GM21528 (cell line): ENCODE results near the gene VAMP2.
"Not testable (repeated sequence)": the region's sequence is repeated elsewhere in the genome, so short reads cannot be mapped to it uniquely, and the experiment has no call there.

Experiments
- ATAC-seq: cut with Tn5 transposase; IDR thresholded peaks from one replicate; pipeline ENCODE4 v1.9.1; 2021; ENCODE audit warnings: mild to moderate bottlenecking, moderate library complexity; ENCODE audit not compliant: unreplicated experiment, low FRiP score

VAMP2 gene

GRCh38 chr17:8176197-8176940 is 13.6 kb upstream of the VAMP2 start, which contains the start of gene TMEM107:
Gene TMEM107, minus strand, starts transcription at chr17:8176380. Its CDS starts 94 bp downstream, at chr17:8176286.
- ATAC-seq, result peak; percentile 38

DNA sequence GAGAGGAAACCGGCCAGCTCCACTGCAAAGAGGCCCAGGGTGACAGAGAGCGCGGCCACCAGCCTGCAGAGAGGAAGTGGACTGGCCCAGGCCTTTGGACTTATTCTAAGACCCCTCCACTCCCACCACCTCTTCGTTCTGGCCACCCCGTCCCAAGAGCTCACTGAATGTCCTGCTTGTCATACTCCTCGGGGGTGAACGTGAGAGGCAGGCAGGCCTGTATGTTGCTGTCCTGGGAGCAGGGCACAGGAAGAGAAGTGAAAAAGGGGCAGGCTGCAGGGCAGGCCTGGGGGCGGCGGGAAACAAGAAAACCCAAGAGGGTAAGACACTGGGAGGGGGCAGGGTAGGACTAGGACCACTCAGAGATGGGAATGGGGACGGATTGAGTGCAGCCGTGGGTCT is 13.0 kb upstream of the VAMP2 start:
- peak; percentile 6 for ATAC-seq

GRCh38 chr17:8173871-8174322 is 11.1 kb upstream of the VAMP2 start:
- ATAC-seq, result no peak

DNA sequence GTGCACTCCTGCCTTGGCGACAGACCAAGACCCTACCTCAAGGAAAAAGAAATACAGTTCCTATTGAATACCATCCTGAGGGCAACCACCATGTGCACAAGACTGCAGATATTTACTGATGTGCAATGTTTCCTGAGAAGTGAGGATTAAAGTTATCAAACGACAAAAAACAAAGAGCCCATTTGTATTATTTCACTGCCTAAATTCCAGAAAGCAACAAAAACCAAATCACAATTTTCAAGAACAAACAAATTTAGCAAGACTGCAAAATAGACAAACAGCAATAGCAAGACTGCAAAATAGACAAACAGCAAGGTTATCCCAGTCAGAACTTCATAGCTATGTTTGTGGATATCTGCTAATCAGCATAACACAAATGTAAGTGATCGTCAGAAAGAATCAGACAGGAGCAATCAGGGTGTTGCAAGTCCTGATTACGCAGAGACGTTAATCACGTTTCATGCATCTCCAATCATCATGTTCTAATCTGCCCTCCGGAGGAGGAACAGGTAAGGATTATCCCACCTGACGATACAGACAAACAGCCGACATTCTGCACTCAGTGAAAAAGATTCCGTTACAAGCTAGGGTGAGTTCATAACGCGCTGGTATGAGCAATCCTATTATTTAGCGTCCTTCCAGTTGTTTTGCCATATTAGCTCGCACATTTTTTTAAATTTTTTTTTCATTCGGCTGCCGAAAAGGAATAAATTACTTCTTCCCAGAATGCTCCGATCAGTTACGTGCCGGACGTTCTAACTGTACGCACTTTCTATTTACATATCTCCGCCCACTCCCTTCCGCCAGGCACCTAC is 10.5 kb upstream of the VAMP2 start:
- ATAC-seq, result peak; percentile 68

GRCh38 chr17:8170186-8170585 is 7.4 kb upstream of the VAMP2 start:
- ATAC-seq, result not testable (repeated sequence)

GRCh38 chr17:8167526-8167925 is 4.8 kb upstream of the VAMP2 start:
- ATAC-seq, result no peak

DNA sequence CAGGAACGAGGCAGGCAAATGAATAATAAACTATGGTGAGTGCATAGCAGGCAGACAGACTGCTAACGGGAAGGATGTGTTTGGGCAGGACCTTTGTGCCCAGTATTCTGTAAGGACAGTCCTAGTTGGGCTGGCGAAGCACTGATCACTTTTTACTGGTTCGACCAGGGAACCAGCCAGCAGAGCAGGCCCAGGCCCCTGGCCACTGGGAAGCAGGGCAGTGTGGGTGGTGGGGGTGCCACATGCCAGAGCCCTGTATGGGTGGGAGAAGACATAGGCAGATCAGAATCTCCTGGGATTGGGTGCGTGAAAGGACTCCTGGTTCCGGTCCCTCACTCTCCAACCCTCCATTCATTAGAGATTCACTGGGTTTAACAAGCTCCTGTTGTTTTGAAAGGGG is 4.0 kb upstream of the VAMP2 start:
- no peak for ATAC-seq

GRCh38 chr17:8164815-8165131 is 2.0 kb upstream of the VAMP2 start:
- ATAC-seq, result no peak

GRCh38 chr17:8163978-8164814 is 1.4 kb upstream of the VAMP2 start:
- ATAC-seq, result no peak

GRCh38 chr17:8162997-8163977 is 539 bp upstream of the VAMP2 start:
- ATAC-seq, result no peak

DNA sequence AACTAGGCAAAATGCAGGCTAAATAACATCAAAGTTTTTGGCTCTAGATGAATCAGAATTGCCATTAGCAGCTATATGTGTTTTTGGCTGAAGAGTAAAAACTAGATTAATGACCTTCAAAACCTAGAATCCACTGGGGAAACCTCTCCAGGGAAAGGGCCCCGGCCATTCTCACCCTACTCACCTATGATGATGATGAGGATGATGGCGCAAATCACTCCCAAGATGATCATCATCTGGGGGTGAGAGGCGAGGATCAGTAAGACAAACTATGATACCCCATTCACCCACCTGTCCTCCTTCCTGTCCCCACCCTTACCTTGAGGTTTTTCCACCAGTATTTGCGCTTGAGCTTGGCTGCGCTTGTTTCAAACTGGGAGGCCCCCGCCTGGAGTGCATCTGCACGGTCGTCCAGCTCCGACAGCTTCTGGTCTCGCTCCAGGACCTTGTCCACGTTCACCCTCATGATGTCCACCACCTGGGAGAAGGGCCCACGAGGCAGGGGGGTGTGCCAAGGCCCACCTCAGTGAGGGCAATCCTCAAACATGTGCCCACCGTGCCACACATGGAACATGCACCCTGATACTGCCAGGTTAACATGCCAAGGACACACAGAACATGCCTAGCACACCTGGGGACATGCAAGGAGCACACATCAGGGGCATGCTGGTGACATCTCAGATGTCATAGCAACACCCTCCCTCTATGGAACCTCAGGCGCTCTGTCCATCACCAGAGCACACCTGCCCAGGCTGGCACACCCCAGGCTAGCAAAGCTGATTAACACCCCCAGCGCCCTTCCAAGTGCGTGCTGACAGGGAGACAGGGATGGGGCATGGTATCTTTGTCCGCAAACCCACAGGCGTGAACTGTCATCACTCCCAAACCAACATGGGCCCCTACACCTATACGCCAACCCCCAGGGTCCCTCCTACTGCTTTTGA is 1.2 kb downstream of the VAMP2 start:
- no peak for ATAC-seq

- no peak for ATAC-seq
Measured at GRCh38 chr17:8160741-8161221, 2.0 kb downstream of the VAMP2 start.

DNA sequence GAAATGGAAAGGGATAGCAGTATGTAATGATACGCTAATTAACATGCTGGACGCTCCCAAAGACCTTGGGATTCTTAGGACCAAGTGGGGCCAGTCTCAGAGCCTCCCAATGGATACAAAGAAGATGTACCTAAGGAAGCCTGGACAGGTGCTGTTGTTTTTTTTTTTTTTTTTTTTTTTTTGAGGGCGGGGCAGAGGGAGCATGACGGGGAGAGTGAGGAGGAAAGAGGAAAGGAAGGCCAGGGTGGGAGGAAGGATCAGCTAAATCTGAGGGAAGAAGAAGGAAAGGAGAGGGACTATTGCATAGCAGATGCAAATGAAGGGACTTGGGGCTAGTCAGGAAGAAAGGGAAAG is 2.5 kb downstream of the VAMP2 start:
- ATAC-seq, result no peak

- no peak for ATAC-seq
Measured at GRCh38 chr17:8159459-8160223, 3.1 kb downstream of the VAMP2 start.

- ATAC-seq, result no peak
Measured at GRCh38 chr17:8159032-8159400, 3.7 kb downstream of the VAMP2 start.

DNA sequence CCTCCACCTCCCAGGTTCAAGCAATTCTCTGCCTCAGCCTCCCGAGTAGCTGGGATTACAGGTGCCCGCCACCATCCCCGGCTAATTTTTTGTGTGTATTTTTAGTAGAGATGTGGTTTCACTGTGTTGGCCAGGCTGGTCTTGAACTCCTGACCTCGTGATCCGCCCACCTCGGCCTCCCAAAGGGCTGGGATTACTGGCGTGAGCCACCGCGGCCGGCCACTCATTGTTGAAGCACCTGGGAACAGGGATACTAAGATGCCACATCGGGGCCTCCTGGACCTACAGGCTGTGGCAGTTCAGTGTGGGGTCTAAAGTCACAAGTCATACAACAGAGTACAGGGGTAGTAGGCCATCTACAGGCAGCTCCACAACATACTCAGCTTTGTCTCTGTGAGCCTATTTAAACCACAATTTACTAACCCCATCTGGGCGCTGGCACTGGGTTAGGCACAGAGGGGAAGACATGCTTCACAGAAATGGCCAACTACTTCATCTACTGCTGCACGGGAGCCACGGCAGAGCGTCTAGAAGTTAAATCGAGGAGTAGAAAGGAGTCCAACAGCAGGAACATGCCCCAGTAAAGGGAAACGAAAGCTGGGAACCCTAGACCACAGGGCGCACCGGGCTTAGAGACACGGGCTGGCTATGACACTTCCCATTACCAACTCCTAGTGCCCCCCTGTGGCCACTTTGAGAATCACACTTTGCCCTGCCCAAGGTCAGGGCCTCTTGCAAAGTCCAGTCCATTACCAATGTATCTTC is 4.3 kb downstream of the VAMP2 start:
- ATAC-seq, result no peak
